Left lung (tissue), 10 donors: ENCODE measurements around the gene SH3GL1. TPM values are rescaled to one million over a fixed set of nuclear protein-coding genes. Genes with fewer than 3 reads are reported as not detected.

Experiments used
- ATAC-seq: fragments of 200-7000 bp; cut with Tn5 transposase; one replicate; pipeline ENCODE4 v1.9.1; 2020; ENCODE audit warnings: moderate library complexity
- DNase-seq, 4 donors: peaks; one replicate each; pipeline ENCODE4 v3.0.0-alpha.2; 2013 to 2020
- H3K27ac ChIP-seq, 2 donors: fragments of 200-600 bp; sonication (generic) in 1 of 2; one replicate each; pipeline versions ENCODE4 v1.5.0 to v1.8.0; 2020 to 2021
- H3K27me3 ChIP-seq, 2 donors: fragments of 200-600 bp; sonication (generic) in 1 of 2; one replicate each; pipeline versions ENCODE4 v1.5.0 to v1.8.0; 2020 to 2021
- H3K36me3 ChIP-seq, 2 donors: fragments of 200-600 bp; sonication (generic) in 1 of 2; one replicate each; pipeline versions ENCODE4 v1.5.0 to v1.8.0; 2020 to 2021
- H3K4me1 ChIP-seq, 2 donors: fragments of 200-600 bp; one replicate each; pipeline ENCODE4 v1.8.0; 2021
- H3K4me3 ChIP-seq, 2 donors: fragments of 200-600 bp; sonication (generic) in 1 of 2; one replicate each; pipeline versions ENCODE4 v1.5.0 to v1.8.0; 2020 to 2021; ENCODE audit warnings: mild to moderate bottlenecking in 1 of 2
- H3K9me3 ChIP-seq, 2 donors: fragments of 200-600 bp; sonication (generic) in 1 of 2; one replicate each; pipeline versions ENCODE4 v1.5.0 to v1.8.0; 2020 to 2021
- intact Hi-C, 2 donors: fragments of 100-400 bp; cut with DNase I; formaldehyde crosslinking; loops; one replicate each; pipeline versions ENCODE4 v1.11.2 to v1.14.2; 2022
- polyA plus RNA-seq, 6 donors: library from polyadenylated mRNA; unstranded; fragments of 120-200 nt; gene quantifications; one replicate each; pipeline ENCODE4 v1.2.1, GENCODE V29; 2013; ENCODE audit not compliant: insufficient read length in 6 of 6
- total RNA-seq, 2 donors: library from RNA; stranded (reverse); fragmentation: NEBNext Ultra II Directional; extraction: Animal tissue kit (Norgen Biotek cat#: 25700); gene quantifications; one replicate each; pipeline ENCODE4 v1.2.1, GENCODE V29; 2021
- TF ChIP-seq, protein P1 (sequence below), 2 donors: fragments of 200-600 bp; sonication (generic) in 1 of 2; IDR thresholded peaks; one replicate each; pipeline versions ENCODE4 v1.5.0 to v1.8.0; 2021; ENCODE audit warnings: antibody characterized with exemption in 2 of 2
- donor health status: DM: no; HTN: yes; CAD: no.
- donor health status: DM: no; HTN: no; CAD: no.

SH3GL1 gene
- total and polyA plus RNA-seq, 8 donors, result 64.6 to 119 (median 84.4) TPM

DNA sequence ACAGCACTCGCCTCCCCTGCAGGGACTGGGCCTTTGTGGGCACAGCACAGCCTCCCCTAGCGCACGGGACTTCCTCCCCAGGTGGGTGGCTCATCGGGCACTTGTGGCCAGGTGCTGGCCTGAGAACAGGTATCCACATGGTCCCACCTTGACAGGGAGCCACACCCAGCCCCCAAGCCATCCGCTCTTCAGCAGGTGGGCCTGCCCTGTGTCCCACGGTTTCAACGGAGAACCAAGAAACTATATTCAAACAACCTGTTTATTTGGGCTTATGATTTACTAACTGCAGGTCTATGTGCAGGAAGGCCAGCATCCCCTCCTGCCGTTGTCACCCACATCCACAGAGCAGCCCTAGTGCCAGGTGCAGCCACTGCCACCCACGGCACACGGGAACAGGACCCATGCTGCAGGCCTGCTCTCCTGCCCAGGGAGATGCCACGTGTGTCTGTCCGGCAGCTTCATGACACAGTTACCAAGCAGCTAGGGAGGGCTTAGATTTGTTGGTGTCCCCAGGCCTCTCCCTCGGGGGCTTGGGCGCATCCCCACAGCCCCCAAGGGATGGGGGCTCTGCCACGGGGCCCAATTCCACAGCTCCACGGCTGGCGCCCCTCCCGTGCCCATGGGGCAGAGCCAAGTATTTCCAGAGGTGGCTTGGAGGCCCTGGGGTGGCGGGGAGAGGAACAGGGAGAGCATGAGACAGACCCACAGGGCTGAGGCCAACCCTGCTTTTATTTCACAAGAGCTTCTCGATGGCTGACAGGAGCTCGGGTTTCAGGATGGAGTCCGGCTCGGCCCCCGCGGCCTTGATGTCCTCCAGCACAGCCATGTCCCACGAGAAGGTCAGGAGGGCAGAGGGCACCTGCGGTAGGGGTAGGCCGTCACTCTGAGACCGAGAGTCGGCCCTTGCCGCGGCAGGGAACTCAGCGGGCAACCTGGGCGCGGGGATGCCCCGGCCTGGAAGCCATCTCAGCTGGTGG is 44.7 kb upstream of the SH3GL1 start:
- H3K36me3 ChIP-seq, result peaks cover 0 to 72% of the 10 kb centered on the region in 2 donors
- DNase-seq (no peak), ATAC-seq (no peak)
- no peaks in the 10 kb centered on the region for H3K4me1 ChIP-seq
- no peak overlapping the region for H3K4me3 ChIP-seq
- no peak overlapping the region for H3K27ac ChIP-seq
- no peaks in the 10 kb centered on the region for H3K27me3 ChIP-seq
- intact Hi-C loops, result no loop called here
- TF ChIP-seq, protein P1, sequence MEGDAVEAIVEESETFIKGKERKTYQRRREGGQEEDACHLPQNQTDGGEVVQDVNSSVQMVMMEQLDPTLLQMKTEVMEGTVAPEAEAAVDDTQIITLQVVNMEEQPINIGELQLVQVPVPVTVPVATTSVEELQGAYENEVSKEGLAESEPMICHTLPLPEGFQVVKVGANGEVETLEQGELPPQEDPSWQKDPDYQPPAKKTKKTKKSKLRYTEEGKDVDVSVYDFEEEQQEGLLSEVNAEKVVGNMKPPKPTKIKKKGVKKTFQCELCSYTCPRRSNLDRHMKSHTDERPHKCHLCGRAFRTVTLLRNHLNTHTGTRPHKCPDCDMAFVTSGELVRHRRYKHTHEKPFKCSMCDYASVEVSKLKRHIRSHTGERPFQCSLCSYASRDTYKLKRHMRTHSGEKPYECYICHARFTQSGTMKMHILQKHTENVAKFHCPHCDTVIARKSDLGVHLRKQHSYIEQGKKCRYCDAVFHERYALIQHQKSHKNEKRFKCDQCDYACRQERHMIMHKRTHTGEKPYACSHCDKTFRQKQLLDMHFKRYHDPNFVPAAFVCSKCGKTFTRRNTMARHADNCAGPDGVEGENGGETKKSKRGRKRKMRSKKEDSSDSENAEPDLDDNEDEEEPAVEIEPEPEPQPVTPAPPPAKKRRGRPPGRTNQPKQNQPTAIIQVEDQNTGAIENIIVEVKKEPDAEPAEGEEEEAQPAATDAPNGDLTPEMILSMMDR (IDR thresholded peaks at IDR 0.05), result no peak
- no peaks in the 10 kb centered on the region for H3K9me3 ChIP-seq

DNA sequence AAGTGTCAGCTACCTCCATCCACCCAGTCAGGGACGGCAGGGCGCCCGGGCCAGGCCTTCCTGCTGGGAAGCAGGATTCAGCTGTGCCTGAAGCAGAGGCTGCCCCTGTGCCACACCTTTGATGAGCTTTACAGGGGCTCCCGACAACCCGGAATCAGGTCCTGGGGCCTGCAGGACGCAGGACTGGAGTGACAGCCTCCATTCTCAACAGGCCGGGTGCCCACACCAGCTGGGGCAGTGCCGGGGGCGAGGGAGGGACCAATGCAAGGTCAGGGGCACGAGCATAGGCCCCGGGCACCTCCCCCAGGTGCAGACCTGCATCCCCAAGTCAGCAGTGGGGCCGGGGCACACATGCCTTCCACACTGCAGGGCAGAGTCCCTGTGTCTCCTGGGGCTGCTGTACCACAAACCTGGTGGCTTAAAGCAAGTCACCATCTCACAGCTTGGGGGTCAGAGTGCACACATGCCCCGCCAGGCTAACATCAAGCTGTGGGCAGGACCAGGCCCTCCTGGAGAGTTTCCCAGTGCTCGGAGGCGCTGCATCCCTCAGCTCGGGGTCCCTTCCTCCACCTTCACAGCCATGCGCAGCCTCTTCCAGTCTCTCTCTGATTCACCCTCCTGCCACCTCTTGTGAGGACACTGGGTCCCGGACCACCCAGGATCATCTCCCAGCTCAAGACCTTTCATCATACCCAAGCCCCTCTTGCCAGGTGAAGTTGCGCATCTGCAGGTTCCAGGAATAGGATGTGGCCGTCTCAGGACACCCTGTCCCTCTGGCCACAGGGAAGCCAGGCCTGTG is 43.8 kb upstream of the SH3GL1 start:
- ATAC-seq, result no peak
- H3K36me3 ChIP-seq, result peaks cover 0 to 70% of the 10 kb centered on the region in 2 donors
- no peaks in the 10 kb centered on the region for H3K27me3 ChIP-seq
- H3K4me3 ChIP-seq, result no peak overlapping the region
- no peaks in the 10 kb centered on the region for H3K4me1 ChIP-seq
- DNase-seq, result no peak
- intact Hi-C loops, result no loop called here
- no peak overlapping the region for H3K27ac ChIP-seq
- TF ChIP-seq, protein P1 (IDR thresholded peaks at IDR 0.05), result no peak
- H3K9me3 ChIP-seq, result no peaks in the 10 kb centered on the region

DNA sequence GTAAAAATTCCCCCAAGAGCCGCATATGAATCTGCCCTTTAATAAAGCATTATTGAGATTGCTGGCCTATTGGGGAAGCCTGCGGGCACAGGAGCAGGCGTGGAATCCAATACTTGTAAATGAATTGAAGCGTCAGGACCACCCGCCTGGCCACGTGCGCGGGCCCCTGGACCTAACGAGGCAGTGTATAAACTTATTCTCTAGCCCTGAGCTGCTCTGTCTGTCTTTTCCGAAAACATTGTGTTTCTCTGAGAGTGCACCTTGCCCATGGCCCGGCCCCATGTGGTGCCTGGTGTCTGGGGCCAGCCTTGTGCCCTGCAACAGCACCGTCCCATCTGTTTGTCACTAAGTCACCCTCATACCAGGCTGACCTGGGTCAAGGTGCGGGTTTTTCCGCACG is 42.8 kb upstream of the SH3GL1 start:
- no peaks in the 10 kb centered on the region for H3K9me3 ChIP-seq
- no peak overlapping the region for H3K4me3 ChIP-seq
- intact Hi-C loops, result no loop called here
- H3K36me3 ChIP-seq, result peaks cover 0 to 60% of the 10 kb centered on the region in 2 donors
- TF ChIP-seq, protein P1 (IDR thresholded peaks at IDR 0.05), result no peak
- H3K27ac ChIP-seq, result no peak overlapping the region
- no peaks in the 10 kb centered on the region for H3K27me3 ChIP-seq
- ATAC-seq (no peak), DNase-seq (no peak)
- no peaks in the 10 kb centered on the region for H3K4me1 ChIP-seq

DNA sequence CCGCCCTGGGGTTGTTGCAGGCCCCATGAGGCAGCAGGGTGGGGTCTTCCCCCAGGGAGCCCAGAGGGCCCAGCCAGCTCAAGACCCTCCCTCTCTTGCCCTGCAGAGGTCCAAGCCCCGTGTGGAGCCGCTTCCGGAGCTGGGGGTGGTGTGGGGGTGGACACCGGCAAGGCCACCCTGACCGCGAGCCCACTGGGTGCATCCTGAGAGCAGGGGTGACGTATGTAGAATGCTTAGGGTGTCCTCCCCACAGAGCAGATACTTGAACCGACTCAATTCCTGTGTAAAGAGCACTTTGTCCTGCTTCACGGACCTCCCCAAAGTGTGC is 42.4 kb upstream of the SH3GL1 start:
- H3K4me1 ChIP-seq, result no peaks in the 10 kb centered on the region
- H3K27ac ChIP-seq, result no peak overlapping the region
- intact Hi-C loops, result no loop called here
- no peaks in the 10 kb centered on the region for H3K9me3 ChIP-seq
- H3K4me3 ChIP-seq, result no peak overlapping the region
- TF ChIP-seq, protein P1 (IDR thresholded peaks at IDR 0.05), result no peak
- ATAC-seq (no peak), DNase-seq (no peak)
- H3K27me3 ChIP-seq, result no peaks in the 10 kb centered on the region
- peaks cover 0 to 56% of the 10 kb centered on the region in 2 donors for H3K36me3 ChIP-seq
